Activated CD4-positive, CD25-positive, alpha-beta regulatory T cell treated with anti-CD3 and anti-CD28 coated beads, Interleukin-2, amount 50 U/mL, for 72 hours (primary cell): Measurements from ENCODE around the gene FN3KRP.
"Not testable (repeated sequence)": the region's sequence is repeated elsewhere in the genome, so short reads cannot be mapped to it uniquely, and the experiment has no call there.

Source experiments
- DNase-seq: peaks from one replicate; pipeline ENCODE4 v3.0.0; 2021

The FN3KRP gene

DNA sequence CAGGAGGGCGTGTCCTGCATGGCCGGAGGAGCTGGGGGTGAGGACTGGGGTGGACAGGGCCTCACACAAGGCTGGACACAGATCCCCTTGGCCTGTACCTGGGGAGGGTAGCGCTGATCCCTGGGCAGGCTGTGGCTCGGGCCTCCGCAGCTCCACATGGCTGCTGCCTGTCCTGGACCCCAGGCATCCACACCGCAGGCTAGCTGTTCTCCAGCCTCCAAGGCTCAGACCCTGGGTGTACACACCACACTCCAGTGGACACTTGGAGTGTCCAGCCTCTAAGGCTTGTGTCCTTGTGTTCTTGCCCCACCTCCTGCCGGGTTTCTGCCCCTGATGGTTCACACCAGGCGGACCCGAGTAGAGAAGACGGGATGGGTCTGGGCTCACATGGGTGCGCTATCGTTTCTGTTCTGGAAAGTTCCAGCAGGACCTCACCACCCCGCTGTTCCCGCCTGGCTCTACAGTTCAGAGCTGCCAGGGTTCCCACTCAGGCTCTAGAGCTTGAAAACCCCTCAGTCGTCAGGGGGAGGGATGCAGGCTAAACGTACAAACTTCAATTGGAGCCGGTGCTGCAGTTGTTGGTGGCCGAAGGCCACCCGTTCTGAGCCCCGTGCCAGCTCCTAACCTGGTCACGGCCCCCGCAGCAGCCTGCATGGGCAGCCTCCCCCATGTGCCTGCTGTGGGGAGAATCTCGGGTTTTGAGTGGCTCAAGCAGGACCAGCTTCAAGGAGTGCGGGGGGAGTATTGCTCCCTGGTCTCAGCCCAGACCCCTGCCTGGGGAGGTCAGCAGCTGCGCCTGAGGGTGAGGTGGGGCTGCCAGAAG lies 6.6 kb upstream of the FN3KRP start:
- DNase-seq: no peak

DNA sequence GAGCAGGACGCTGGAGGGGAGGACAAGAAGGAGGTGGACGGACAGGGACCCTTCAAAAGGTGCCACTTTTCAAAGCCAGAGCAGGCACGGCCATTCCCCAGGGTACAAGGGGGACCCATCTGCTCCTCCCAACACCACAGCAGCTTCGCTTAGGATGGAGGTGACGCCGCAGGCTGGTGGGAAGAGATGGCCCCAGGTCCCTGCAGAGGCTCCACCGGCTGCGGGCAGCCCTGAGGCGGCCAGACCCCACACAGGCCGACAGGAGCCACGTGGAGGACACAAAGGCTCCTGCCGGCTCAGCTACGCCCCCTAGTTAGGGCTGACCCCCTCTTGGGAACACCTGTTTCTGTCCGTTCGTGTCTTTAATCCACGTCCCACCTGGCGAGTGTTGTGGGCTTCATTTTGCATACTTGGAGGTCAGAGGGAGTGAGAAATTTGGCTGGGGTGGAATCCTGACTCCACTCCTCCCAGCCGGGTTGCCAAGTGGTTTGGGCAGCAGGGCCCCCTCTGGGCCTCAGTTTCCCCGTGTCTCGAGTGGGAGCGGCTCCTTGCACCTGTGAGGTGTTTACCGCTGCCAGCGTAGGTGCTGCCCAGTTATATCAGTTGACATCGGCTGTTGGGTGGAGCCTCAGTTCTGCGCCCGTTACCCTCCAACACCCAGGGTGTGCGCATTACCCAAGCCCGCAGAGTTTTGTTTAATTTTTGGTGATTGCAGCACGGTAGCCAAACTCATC lies 5.8 kb upstream of the FN3KRP start:
- DNase-seq: no peak

DNA sequence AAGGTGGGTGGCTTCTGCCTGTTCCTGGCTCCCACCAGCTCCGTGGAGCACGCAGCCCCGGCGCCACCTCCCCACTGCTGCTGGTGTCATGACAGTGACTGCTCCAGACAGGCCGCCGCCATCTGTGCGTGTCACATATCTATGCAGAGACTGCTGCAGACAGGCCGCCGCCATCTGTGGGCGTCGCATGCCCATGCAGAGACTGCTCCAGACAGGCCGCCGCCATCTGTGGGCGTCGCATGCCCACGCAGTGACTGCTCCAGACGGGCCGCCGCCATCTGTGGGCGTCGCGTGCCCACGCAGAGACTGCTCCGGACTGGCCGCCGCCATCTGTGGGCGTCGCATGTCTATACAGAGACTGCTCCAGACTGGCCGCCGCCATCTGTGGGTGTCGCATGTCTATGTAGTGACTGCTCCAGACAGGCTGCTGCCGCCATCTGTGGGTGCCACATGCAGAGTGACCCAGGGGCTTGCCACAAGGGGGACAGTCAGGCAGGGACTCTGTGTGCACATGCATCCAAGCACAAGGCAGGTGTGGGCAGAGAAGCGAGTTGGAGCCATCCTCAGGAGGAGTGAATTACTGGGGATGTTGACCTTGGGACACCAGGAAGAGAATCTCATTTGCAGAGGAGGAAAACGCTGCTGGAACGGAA lies 3.3 kb upstream of the FN3KRP start:
- DNase-seq: no peak

DNA sequence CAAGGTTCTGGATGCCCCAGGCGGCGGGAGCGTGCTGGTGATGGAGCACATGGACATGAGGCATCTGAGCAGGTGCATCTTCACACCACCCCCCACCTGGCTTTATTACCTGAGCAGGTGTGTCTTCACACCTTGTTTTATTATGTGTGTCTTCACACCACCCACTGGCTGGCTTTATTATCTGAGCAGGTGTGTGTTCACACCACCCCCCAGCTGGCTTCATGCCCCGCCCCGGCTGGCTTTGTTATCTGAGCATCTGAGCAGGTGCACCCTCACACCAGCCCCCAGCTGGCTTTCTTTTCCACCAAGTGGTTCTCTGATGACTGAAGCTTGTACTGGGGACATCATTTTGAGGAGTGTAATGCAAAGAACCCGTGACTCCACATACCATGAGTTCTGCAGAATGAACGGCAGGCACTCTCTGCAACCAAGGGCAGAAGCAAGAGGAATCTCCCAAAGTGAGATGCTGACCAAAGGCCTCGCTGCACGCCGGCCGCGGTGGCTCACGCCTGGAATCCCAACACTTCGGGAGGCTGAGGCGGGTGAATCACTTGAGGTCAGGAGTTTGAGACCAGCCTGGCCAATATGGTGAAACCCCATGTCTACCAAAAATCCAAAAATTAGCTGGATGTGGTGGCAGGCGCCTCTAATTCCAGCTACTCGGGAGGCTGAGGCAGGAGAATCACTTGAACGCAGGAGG lies 2.6 kb downstream of the FN3KRP start:
- no peak for DNase-seq

DNA sequence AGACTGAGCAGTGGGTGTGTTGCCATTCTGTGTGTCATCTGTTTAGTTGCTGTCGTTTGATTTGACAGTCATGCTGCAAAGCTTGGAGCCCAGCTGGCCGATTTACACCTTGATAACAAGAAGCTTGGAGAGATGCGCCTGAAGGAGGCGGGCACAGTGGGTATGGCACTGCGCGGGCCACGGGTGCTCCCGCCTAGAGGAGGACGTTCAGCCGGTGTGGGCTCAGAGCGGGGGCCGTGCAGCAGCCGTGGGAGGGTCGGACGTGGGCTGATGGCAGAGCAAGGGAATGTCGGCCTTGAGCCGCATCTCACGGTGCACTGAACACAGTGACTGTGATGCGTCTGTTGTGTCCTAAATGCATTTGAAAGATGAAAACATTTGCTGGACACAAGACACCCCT lies 3.7 kb downstream of the FN3KRP start:
- DNase-seq: no peak

DNA sequence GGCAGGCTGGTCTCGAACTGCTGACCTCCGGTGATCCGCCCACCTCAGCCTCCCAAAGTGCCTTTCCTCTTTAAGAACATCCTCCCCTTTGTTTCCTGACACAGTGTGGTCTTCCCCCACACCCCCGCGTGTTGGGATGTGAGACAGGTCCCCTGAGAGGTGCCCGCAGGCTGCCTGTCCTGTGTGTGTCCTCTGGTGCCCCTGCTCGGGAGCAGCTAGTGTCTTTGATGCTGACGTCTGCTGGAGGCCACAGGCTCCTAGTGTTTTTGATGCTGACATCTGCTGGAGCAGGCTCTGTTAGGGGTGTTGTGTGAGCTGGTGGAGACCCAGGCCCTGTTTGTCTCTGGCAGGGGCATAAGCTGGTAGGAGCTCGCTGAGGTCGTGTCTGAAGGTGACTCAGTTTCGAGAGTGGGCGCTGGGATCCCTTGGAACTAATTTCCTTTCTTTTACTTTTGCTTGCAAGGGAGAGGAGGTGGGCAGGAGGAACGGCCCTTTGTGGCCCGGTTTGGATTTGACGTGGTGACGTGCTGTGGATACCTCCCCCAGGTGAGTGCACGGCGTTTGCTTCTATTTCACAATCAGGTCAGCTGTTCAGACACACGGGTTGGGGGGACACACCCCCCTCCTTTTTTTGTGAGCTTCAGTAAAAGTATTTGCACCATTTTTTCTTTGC lies 6.0 kb downstream of the FN3KRP start:
- no peak for DNase-seq

DNA sequence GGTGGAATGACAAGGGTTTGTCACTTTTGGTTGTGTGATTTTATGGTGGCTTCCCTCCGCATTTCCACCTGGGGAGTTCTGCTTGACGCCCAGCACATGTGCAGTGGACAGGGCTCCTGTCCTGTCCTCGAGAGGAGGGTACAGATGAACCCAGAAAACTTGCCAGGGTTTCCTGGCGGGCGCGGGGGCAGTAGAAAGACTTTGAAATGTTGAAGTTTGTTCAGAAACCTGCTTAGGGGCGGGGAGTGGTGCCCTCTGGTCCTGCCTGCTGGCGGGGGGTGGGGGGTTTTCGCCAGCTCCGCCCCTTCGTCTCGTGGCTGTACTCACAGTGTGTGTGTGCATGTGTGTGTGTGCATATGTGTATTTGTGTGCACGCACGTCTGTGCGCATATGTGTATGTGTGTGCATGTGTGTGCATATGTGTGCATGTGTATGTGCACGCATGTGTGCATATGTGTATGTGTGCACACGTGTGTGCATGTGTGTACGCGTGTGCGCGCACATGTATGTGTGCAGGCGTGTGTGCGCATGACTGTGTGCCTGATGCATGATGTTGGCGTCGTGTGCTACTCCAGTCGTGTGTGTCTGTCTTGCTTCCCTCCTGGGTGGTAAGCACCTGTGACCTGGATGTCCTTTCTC lies 6.8 kb downstream of the FN3KRP start:
- DNase-seq: no peak

DNA sequence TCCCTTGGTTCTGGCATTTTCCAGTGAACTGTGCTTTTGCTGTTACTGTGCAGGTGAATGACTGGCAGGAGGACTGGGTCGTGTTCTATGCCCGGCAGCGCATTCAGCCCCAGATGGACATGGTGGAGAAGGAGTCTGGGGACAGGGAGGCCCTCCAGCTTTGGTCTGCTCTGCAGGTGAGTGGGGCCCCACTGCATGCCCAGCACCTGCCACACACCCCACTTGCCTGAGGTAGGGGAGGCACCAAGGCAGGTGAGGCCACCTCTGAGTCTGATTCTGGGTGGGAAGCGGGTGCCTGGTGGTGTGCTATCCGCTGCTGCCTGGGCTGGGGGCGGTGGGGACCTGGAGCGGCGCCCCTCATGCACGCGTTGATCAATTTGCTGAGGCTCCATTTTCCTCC lies 9.9 kb downstream of the FN3KRP start:
- no peak for DNase-seq

DNA sequence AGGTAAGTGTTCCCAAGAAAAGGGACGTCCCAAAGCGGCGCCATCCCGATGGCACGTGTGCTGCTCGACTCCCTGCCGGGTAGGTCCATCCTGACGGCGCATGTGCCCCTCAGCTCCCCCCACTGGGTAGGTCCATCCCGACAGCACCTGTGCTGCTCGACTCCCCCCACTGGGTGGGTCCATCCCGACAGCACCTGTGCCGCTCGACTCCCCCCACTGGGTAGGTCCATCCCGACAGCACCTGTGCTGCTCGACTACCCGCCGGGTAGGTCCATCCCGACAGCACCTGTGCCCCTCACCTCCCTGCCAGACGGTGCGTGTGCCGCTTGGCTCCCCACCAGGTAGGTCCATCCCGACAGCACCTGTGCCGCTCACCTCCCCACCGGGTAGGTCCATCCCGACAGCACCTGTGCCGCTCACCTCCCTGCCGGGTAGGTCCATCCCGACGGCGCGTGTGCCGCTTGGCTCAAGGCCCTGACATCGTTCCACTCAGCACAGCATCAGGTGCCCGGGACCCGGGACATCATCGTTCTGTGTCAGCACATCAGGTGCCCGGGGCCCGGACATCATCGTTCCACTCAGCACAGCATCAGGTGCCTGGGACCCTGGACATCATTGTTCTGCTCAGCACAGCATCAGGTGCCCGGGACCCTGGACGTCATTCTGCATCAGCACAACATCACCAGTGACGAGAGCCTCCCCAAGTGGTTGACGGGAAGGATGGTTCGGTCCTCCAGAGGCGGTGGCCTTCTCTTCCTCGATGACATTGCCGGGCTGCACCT lies 13.2 kb downstream of the FN3KRP start:
- DNase-seq: no peak

DNA sequence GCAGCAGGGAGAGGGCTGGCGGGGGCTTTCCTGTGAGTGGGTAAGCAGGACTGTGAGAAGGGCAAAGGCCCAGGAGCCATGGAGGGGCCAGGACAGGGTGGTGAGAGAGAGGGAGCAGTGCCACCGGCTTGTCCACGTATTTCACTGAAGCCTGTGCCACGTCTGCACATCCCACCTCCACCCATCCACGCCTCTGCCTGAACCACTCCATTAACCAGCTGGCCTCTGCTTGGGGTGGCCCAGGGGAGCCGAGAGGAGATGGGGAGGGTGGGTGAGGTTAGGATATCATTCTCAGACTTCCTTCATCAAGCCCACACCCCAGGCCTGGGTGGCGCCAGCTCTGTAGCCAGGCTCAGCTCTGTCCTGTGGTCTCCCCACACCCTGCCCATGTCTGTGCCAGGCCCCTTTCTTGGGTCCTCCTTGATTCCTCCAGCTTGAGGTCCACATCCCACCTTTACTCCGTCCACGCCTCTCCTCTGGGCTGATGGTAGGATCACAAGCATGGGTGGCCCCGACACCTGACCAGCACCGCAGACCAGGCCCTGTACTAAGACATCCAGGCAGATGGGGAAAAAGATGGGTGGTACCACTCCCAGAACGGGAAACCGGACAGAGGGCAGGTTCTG lies 15.7 kb downstream of the FN3KRP start:
- DNase-seq: no peak

DNA sequence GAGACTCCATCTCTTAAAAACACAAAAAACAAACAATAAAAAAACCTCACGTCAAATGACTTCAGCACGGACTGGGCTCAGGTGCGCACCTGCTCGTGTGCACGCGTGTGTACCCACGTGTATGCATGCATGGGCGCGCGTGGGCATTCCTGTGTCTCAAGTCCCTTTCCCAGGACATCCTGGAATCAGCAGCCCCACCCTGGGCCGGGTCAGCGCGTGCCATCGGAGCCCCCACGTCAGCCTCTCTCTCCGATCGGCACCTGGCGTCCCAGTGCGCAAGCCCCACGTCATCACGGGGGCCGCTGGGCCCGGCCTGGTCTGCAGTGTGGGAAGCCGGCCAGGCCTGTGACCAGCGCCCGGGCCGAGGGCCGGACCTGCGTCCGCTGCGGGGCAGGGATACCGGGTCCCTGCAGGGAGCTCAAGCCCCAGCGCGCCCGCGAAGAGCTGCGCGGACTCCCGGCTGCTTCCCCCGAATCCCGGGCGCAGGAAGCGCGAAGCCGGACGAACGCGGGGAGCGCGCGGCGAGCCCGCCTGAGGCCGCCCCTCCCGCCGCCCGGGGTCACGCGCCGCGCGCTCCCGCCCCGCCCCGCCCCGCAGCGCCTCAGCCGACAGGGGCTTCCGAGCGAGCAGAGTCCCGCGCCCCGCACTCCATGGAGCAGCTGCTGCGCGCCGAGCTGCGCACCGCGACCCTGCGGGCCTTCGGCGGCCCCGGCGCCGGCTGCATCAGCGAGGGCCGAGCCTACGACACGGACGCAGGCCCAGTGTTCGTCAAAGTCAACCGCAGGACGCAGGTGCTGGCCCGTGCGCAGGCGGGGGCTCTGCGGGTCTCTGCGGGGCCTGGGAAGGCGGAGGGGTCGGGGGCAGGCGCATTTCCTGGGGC lies 18.7 kb downstream of the FN3KRP start, which contains the start of gene FN3K:
Gene FN3K (plus strand): TSS at position 629 of the 880 bp plus-strand sequence. CDS start 22 bp downstream, at position 651.
- no peak for DNase-seq

DNA sequence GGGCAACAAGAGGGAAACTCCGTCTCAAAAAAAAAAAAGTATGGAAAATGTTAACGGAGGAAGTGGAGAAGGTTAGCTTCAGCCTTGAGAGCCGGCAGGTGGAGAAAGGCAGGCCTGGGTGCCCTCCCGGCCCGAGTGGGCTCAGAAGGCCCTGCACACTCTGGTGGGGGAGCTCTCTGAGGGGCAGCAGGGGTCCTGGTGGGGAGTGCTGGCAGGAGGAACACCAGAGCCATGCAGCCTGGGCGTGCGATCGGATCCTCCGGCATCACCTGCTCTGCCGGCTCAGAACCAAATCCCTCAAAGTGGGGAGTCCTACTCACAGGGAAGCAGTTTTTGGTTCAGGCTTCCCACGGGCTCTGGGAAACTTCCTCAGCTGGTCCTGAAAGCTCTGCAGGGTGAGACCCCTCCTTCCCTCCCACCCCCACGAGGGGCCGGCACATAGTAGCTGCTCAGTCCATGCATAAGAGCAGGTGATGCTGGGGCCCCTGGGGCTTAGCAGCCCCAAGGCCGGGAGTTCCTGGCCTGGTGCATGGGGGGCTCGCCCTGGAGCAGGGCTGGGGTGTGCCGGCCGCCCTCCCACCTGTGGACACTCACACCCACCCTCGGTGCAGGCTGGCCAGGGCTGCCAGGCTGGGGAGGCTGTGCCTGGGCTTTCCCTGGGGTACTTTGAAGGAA lies 20.1 kb downstream of the FN3KRP start:
- no peak for DNase-seq

DNA sequence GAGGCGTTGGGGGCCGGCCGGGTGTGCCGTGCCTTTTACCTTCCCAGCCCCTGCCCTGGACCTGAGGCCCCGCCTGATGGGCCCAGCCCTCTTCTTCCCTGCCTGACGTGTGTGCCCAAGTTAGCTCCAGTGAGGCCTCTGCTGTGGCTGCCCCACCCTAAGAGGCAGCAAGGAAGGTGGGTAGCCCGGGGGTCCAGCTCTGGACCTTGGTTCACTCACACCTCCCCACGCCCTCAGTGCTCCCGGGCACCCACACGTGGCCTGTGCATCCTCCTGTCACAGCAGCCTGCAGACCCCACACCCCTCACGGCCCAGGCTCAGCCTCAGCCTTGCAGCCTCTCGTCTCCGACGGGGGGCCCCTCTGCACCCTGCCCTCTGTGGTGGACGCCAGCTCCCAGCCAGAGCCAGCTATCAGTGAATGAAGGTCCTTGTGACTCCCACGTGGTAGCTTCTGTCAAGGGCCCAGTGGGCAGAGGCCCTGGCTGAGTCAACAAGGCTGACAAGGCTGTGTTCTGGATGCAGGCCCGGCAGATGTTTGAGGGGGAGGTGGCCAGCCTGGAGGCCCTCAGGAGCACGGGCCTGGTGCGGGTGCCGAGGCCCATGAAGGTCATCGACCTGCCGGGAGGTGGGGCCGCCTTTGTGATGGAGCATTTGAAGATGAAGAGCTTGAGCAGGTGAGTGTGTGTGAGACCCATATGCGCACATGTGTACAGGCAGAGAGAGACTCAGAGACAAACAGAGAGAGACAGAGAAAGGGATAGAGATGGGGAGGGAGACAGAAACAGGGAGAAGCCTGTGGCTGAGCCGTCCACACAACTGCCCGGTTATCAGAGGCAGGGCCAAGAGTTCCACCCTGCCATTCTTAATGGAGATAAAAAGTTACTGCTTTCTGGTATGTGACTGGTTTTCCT lies 21.7 kb downstream of the FN3KRP start:
- no peak for DNase-seq

DNA sequence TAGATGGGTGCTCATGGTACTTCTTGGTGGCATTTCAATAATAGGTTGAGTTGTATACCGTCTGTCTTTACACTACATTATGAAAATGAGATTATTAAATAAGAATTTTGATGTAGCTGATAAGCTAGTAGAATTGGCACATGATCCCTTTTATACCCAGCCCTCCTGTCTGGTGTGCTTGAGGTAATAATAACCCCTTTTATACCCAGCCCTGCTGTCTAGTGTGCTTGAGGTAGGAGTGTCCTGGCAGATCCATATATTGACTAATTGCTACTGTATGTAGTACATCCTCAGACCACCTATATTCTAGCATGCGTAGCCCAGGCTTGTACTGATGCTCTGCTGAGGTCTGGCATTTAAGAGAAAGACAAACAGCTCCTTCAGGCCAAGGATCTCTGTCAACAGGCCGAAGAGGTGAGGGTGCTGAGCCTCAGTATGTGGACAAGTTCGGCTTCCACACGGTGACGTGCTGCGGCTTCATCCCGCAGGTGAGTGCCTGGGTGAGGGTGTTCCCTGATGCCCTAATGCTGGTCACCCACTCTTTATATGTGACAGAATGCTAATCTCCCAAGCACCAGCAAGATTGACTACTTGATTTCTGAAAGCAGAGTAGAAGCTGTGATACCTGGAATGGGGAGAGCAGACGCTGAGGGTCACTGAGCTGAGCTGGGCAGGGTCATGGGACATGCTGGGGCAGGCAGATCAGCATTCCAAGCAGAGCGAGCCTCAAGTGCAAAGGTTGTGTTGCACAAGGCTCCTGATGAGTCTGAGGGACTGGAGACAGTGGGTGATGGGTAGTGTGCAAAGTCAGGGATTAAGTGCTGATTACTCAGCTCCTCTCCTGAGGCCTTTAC lies 24.6 kb downstream of the FN3KRP start:
- DNase-seq: no peak

DNA sequence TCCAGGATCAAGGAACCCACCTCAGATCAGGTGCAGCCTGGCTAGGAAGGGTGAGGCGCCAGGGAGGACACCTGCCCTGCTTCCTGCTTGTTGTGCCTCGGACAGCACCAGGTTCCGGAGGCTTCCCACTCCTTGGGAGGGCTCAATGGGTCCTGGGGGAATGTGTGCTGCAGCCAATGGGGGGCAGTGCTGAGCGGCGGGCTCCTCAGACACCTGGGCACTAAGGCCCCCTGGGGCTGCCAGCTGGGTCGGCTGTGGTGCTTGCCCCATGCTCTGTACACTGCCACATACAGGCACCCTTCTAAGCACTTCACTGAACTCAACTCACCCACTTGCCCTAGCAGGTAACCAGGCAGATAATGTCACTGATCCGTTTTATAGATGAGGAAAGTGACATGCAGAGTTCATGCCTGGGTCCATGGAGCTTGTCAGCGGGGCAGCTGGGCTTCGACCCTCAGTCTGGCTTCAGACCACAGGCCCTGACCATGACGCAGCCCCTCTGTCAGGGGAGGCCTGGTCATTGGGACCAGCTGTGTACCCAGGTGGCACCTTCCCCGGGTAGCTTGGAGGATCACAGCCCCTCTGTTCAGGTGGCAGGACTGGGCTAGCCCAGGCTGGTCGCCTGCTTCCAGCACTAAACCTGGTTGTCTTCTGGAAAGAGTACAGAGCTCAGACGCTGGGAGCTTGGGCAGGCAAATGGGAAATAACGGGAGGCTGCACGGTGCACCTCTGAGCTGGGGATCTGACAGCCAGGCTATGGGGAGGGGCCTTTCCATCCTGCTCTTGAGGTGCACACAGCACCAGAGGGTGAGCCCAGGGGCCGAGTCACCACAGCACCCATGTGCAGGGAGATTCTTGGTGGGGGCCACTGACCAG lies 27.1 kb downstream of the FN3KRP start:
- DNase-seq: no peak

DNA sequence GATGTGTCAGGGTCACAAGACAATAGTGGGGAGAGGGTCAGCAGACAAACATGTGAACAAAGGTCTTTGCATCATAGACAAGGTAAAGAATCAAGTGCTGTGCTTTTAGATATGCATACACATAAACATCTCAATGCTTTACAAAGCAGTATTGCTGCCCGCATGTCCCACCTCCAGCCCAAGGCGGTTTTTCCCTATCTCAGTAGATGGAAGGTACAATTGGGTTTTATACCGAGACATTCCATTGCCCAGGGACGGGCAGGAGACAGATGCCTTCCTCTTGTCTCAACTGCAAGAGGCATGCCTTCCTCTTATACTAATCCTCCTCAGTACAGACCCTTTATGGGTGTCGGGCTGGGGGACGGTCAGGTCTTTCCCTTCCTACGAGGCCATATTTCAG lies 28.2 kb downstream of the FN3KRP start:
- not testable (repeated sequence) for DNase-seq
